Inferior parietal cortex (tissue), 1 donor: ENCODE data around the gene ARHGAP26.

Experiments used
- DNase-seq: peaks from one replicate; pipeline ENCODE4 v3.0.0-alpha.2; 2016; ENCODE audit errors: extremely low spot score

The ARHGAP26 gene

GRCh38 chr5:143013176-143013891, 243.2 kb downstream of the ARHGAP26 start:
- no peak for DNase-seq

DNA sequence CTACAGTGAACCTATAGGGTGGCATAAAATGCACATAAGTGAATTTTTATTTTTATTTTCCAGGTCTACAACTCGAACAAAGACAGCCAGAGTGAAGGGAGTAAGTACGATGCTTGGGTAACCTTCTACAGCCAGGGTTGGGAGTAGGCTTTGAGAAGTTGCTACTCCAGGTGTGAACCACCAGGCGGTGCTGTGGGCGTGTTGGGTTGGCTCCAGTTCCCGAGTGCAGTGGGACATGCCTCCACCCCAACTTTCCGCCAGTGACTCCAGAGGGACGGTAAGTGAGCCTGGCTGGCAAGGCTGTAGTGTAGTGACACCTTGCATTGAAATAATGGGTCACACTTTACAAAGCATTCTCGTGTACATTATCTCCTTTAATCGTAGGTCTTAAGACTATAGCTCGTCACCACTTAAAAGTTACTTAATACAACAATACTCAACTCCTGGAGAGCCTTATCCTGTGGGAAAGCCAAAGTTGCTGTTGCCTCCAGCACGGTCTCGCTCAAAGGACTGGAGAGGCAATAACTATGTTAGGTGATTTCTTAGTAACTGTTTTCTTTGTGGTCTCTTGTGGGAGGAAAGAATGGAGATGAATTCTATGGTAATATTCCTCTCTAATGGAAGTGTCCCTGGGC, 244.0 kb downstream of the ARHGAP26 start:
- DNase-seq: no peak

DNA sequence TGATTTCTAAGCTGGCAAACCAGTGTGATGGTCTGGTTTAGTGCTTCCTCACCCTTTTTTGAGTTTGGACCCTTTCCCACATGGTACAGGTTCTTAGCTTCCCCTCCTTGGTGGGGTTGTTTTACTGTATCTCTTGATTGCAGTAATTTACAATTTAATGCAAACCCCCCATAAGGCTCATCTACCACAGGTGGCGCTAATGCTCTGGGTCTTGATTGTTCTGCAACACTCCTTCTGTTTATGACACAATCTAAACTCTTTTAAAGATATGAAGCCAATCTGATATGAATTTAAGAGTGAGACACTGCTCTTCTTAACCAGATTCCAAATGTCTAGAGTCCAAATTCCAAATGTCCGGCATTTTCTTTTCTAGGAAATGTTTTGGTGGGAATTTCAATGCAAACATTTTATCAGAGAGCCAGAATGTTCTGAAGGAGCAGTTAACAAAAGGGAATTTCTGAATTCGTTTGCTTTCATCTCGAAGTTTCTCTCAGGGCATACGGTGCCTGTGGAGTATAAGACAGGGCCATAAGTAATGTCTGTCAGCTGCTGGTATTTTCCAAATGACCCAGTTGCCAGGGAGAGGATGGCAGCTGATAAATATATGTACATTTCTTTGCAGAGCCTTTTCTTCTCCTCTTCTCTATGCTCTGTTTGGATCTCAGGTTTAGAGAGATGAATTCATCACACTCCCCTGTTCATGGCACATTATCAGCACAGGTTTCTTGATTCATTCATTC, 246.8 kb downstream of the ARHGAP26 start:
- DNase-seq: no peak

GRCh38 chr5:143017541-143017940, 247.4 kb downstream of the ARHGAP26 start:
- no peak for DNase-seq

GRCh38 chr5:143017992-143018391, 247.8 kb downstream of the ARHGAP26 start:
- no peak for DNase-seq

GRCh38 chr5:143019157-143019556, 249.0 kb downstream of the ARHGAP26 start:
- DNase-seq: no peak

DNA sequence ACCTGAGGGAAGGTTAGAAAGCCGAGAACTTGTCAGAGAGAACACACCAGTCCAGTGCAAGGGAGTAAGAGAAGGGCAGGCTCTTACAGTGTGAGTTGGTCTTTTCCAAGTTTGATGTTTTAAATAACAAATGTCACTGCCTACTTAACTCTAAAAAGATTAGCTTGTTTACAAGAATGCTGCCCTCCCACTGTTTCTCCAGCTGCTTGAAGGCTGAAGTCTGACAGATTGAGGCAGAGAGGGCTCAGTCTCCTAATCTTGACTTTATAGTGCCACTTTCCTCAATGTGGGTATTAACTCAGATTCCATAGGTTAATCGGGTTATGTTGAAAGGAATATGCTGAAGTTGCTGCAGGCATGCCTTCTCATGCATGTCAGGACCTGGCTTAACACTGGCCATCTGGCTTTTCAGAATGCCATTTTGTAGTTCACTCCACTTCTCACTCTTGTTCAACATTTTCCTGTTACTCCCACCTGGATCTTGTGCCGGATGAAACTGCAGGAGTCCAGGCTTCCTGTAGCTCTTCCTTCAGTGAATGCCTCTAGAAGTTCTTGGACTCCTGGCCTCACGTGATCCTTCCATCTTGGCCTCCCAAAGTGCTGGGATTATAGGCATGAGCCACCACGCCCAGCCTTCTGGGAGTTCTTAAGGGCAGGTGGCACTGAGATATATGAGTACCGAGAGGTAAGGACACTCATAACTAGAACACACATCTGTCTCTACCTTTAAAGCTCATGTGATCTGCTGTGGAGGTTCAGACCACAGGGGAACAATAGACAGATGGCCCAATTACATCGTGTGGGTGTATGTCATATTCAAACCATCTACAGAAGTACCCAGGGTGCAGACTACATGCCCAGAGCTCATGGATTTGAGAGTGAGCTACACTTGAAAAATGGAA, 249.7 kb downstream of the ARHGAP26 start:
- DNase-seq: no peak

- no peak for DNase-seq
Observed at GRCh38 chr5:143021595-143021994, 251.4 kb downstream of the ARHGAP26 start.

DNA sequence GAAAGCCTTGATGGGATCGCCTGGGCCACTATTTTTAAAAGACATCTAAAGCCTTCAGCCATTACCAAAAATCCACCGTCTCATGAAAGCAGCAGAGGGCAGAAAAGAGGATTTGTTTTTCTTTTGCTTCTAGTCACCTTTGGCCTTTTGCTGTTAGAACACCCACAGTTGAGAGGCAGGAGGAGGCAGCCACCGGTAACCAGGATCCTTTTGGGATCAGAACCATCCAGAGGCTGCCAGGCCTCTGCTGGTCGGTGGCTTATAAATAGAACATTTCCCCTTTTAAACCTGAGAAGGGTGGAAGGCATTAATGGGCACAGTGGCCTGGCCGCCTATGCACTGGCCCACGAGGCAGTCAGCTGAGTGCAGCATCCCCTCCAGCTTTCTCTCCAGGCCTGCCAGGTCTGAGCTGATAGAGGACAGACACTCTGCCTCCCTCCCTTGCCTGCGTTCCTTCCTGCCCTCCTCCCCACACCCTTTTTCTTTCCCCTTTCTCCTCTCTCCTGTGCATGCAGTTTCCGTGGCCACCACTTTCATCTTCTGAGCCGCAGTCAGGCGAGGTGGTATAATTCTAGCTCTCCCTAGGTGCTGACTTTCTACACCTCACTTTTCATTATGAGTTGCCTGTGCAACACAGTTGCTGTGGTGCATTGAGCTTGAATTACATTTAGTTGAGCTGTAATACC, 253.4 kb downstream of the ARHGAP26 start:
- DNase-seq: no peak

DNA sequence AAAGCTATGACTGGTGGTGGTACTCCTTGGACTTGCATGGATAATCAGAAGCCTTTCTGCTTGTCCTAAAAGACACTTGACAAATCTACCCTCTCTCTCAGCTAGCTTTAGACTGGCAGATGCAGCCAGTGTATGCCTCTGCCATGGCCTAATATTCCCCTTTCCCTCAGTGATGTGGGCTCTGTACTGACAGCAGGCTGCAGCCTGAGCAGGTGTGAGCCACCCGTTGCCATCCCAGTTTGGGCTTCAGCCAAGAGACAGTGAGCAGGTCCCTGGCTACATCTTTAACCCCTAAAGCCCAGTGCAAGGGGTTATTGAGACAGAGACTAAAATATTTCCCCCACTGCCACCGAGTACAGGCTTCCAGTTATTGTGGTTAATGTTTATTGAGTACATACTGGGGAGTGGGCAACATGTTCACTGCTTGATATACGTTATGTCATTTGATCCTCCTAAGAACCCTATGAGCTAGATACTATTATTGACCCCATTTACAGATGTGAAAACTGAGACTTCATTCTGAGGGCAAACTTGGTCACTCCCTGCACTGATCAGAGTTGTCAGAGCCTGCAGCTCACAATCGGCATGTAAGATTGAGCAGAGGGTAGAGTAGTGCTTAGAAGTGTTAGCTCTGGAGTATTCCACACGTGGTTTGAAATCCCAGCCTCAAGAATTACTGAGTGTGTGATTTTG, 254.2 kb downstream of the ARHGAP26 start:
- no peak for DNase-seq

GRCh38 chr5:143025376-143025775, 255.2 kb downstream of the ARHGAP26 start:
- DNase-seq: no peak

DNA sequence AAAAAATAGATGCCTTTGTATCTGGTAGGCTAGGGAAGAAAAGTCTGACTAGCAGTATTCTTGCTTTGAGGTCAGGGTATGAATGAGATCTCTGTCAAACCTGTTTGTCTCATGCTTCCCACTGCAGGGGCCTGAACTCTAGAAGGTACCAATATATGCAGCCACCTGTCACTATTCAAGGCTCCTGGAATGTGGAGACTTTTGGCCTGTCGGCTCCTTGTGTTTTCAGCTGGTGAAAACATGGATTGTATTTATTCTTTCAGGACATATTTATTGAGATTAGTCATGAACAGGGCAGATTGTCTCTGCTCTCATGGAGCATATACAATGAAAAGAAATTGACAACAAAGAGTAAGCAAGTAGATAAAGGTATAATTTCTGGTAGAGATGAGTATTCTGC, 255.8 kb downstream of the ARHGAP26 start:
- no peak for DNase-seq

DNA sequence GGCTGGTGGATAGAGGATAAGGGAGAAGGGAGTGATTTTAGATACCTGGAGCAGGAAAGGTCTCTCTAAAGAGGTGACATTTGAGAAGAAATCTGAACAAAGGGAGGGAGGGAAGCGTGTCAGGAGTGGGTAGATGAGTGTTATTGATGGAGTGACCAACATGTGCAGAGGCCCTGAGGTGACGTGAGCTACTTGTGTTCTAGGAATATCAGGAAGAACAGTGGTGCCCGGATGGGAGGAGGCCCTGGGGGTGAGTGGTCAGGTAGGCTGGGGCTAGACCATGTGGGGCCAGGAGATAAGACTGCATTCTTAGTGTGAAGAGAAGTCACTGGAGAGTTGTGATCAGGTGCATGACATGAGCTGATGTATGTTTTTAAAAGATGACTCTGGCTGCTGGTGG, 256.2 kb downstream of the ARHGAP26 start:
- no peak for DNase-seq

GRCh38 chr5:143029293-143029692, 259.1 kb downstream of the ARHGAP26 start:
- DNase-seq: no peak

DNA sequence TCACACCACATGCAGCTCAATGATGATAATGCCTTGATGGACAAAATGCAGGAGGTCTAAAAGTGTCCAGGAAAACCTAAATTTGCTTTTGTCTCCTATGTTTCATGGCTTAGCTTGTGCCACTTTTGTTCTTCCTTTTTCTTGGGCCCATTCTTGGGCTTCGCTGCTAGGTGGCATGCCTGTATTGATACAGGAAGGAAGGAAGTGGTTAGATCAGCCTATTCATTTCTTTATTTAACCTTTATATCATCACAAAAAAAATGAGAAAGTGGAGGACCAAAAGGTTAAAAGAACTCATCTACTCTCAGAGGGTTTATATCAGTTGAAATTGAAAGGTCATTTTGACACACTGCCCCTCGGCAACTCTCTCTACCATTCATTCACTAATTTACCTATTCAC, 260.2 kb downstream of the ARHGAP26 start:
- no peak for DNase-seq

DNA sequence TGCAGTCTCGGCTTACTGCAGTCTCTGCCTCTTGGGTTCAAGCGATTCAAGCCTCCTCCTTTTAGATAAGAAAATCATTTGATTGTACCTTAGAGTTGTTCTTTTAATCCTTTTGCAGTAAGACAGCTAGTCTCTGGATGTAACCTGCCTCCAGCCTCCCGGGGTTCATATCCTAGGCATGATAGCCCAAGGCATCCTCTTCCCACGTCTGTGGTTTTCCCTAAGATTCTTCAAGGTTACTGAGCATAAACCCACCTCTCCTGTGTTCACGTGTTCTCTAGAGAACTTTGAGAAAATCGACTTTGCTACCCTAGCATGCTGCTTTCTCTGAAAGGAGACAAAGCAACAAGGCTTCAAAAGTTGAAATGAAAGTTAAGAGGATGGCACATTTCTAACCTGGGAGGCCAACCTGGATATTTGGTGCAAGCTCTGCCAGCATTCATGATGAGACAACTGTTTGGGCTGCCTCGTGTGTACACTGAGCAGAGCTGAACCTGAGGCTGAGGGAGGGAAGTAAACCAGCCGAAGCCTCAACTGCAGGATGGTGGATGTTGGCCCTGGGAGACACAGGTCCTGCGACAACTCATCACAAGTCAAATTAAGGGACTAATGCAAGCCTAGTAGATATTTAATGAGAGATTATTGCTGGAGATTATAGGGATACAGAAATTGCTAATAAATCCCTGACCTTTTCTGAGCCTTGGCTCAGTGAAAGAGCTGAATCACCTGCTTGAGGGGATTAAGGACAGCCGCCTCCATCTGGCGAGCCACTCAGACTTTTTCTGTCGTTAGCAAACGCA, 261.8 kb downstream of the ARHGAP26 start:
- DNase-seq: no peak

DNA sequence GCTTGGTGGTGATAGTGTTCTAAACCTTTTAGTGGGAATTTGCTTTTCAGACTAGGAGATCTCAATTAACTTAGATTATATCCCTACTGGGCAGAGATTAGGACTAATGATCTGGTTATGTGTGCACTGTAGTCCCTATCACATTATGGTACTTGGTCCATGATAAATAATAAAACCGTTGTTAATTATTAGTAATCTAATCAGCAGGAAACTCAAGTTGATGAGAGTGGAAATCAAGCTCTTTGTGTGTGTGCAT, 262.3 kb downstream of the ARHGAP26 start:
- no peak for DNase-seq

DNA sequence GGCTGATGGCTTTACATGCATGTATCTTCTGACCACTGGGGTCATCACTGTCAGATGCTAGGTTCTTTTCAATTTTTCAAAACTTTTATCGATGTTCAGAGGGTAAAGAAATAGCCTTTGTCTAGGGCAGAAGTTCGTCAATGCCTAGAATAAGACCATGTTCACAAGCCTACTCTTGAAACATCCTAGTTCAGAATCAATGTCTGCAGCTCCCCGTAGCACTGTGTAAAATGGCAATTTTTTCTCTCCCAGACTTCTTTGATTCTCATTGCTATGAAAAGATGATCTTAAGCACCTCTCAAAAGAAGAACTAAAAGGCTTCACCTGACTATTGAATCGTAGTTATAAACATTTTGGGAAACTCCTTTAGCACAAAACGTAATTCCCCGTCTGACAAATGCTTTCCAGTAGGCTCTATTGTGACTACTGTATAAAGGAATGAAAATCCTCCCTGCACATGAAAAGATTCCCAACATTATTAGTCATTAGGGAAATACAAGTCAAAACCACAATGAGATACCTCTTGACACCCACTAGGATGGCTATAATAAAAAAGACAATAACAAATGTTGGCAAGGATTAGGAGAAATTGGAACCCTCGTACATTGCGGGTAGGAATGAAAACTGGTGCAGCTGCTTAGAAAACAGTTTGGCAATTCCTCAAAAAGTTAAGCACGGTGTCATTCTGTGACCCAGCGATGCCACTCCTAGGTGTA, 263.5 kb downstream of the ARHGAP26 start:
- no peak for DNase-seq

- no peak for DNase-seq
Observed at GRCh38 chr5:143036146-143036927, 266.2 kb downstream of the ARHGAP26 start.
